MCF 10A (cell line): Measurements from ENCODE around the gene SMAD6. TPM values are rescaled to one million over a fixed set of nuclear protein-coding genes. Genes with fewer than 3 reads are reported as not detected.

ENCODE experiments used
- BruUV-seq: library from RNA; stranded (reverse); fragments of 400-500 nt; replicated peaks from 2 replicates; lab custom pipeline; 2021; lab: Mats Ljungman, UMichigan
- CTCF ChIA-PET: fragments of 300-600 bp; sonication (Branson Sonifier 250); formaldehyde crosslinking; extraction: SDS; loops from one replicate; lab custom pipeline; 2021; ENCODE audit warnings: antibody characterized with exemption, inconsistent platforms; lab: Yijun Ruan, JAX
- POLR2A ChIA-PET: fragments of 300-600, 350-650 bp; sonication (Branson Sonifier 250); formaldehyde crosslinking; extraction: SDS; loops from one replicate; lab custom pipeline; 2020; ENCODE audit warnings: antibody characterized with exemption, inconsistent platforms; lab: Yijun Ruan, JAX
- DNase-seq: peaks from one replicate; pipeline ENCODE4 v3.0.0-alpha.2; 2018; ENCODE audit not compliant: unreplicated experiment
- H3K27ac Mint-ChIP-seq: one replicate; pipeline ENCODE4 v1.8.0; 2022; ENCODE audit warnings: mild to moderate bottlenecking, low read depth, mixed read lengths; ENCODE audit not compliant: unreplicated experiment
- H3K27me3 Mint-ChIP-seq: one replicate; pipeline ENCODE4 v1.8.0; 2022; ENCODE audit warnings: mixed read lengths; ENCODE audit not compliant: insufficient read depth, unreplicated experiment
- H3K36me3 Mint-ChIP-seq: one replicate; pipeline ENCODE4 v1.8.0; 2022; ENCODE audit warnings: mild to moderate bottlenecking, moderate library complexity, mixed read lengths; ENCODE audit not compliant: insufficient read depth, unreplicated experiment
- H3K4me1 Mint-ChIP-seq: one replicate; pipeline ENCODE4 v1.8.0; 2022; ENCODE audit warnings: mixed read lengths; ENCODE audit not compliant: insufficient read depth, unreplicated experiment
- H3K4me3 Mint-ChIP-seq: one replicate; pipeline ENCODE4 v1.8.0; 2022; ENCODE audit warnings: mild to moderate bottlenecking, moderate library complexity, mixed read lengths; ENCODE audit not compliant: unreplicated experiment
- H3K9me3 Mint-ChIP-seq: one replicate; pipeline ENCODE4 v1.8.0; 2022; ENCODE audit warnings: mixed read lengths; ENCODE audit not compliant: unreplicated experiment
- intact Hi-C: fragments of 100-400 bp; cut with micrococcal nuclease; formaldehyde crosslinking; loops from 2 replicates; pipeline ENCODE4 v1.14.1; 2022
- total RNA-seq: library from RNA; stranded (reverse); gene quantifications from 2 replicates; pipeline ENCODE4 v1.2.3, GENCODE V29; 2022
- TF ChIP-seq, protein P1 (sequence below): fragments of 200-600 bp; IDR thresholded peaks from one replicate; pipeline ENCODE4 v1.8.0; 2022; ENCODE audit warnings: antibody characterized with exemption, mild to moderate bottlenecking; ENCODE audit not compliant: unreplicated experiment

SMAD6 gene
- total RNA-seq, 1 experiment from 2014 or later, result not detected

- H3K27ac Mint-ChIP-seq, result no peak overlapping the region
- no peaks in the 10 kb centered on the region for H3K27me3 Mint-ChIP-seq
- DNase-seq, result no peak
- H3K9me3 Mint-ChIP-seq, result no peaks in the 10 kb centered on the region
- peaks cover 14% of the 10 kb centered on the region for H3K4me1 Mint-ChIP-seq
- intact Hi-C loops, result no loop called here
- ChIA-PET POLR2A (no interaction called here), CTCF (interaction anchor here (0.9 to 1.4 kb wide), 2 partner anchors 127 to 154 kb away, joined by 4 to 5 read pairs; no protein-coding TSS in a partner anchor)
- no TSS peak for BruUV-seq
- H3K4me3 Mint-ChIP-seq, result no peak overlapping the region
- no peaks in the 10 kb centered on the region for H3K36me3 Mint-ChIP-seq
- TF ChIP-seq, protein P1, sequence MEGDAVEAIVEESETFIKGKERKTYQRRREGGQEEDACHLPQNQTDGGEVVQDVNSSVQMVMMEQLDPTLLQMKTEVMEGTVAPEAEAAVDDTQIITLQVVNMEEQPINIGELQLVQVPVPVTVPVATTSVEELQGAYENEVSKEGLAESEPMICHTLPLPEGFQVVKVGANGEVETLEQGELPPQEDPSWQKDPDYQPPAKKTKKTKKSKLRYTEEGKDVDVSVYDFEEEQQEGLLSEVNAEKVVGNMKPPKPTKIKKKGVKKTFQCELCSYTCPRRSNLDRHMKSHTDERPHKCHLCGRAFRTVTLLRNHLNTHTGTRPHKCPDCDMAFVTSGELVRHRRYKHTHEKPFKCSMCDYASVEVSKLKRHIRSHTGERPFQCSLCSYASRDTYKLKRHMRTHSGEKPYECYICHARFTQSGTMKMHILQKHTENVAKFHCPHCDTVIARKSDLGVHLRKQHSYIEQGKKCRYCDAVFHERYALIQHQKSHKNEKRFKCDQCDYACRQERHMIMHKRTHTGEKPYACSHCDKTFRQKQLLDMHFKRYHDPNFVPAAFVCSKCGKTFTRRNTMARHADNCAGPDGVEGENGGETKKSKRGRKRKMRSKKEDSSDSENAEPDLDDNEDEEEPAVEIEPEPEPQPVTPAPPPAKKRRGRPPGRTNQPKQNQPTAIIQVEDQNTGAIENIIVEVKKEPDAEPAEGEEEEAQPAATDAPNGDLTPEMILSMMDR, result no peak
Observed at GRCh38 chr15:66724732-66725463, 22.9 kb downstream of the SMAD6 start.

- no TSS peak for BruUV-seq
- Mint-ChIP-seq H3K9me3 (no peaks in the 10 kb centered on the region), H3K36me3 (no peaks in the 10 kb centered on the region), H3K4me3 (no peak overlapping the region), H3K27me3 (no peaks in the 10 kb centered on the region), H3K4me1 (peaks cover 14% of the 10 kb centered on the region), H3K27ac (no peak overlapping the region)
- TF ChIP-seq, protein P1, result no peak
- intact Hi-C loops, result no loop called here
- CTCF ChIA-PET, result interaction anchor here (0.9 kb wide), 1 partner anchor 155 kb away, joined by 4 read pairs; no protein-coding TSS in a partner anchor
- no peak for DNase-seq
- POLR2A ChIA-PET, result no interaction called here
Observed at GRCh38 chr15:66725464-66725785, 23.4 kb downstream of the SMAD6 start.

GRCh38 chr15:66726386-66726785 is 24.4 kb downstream of the SMAD6 start:
- intact Hi-C loops, result no loop called here
- Mint-ChIP-seq H3K4me3 (no peak overlapping the region), H3K9me3 (no peaks in the 10 kb centered on the region), H3K27ac (no peak overlapping the region), H3K27me3 (no peaks in the 10 kb centered on the region), H3K4me1 (peaks cover 13% of the 10 kb centered on the region), H3K36me3 (no peaks in the 10 kb centered on the region)
- CTCF ChIA-PET, result interaction anchor here (0.7 to 0.9 kb wide), 2 partner anchors 16 to 154 kb away, joined by 3 to 4 read pairs; no protein-coding TSS in a partner anchor
- POLR2A ChIA-PET, result interaction anchor here (0.6 kb wide), 1 partner anchor 117 kb away, joined by 4 read pairs; no protein-coding TSS in a partner anchor
- BruUV-seq, result no TSS peak
- DNase-seq, result no peak
- TF ChIP-seq, protein P1, result no peak

GRCh38 chr15:66729331-66729951 is 27.4 kb downstream of the SMAD6 start:
- TF ChIP-seq, protein P1, result no peak
- H3K4me1 Mint-ChIP-seq, result no peaks in the 10 kb centered on the region
- no TSS peak for BruUV-seq
- CTCF ChIA-PET, result interaction anchor here (0.6 kb wide), 1 partner anchor 1322 kb away, joined by 4 read pairs; no protein-coding TSS in a partner anchor
- DNase-seq, result no peak
- POLR2A ChIA-PET, result no interaction called here
- H3K27ac Mint-ChIP-seq, result no peak overlapping the region
- no peak overlapping the region for H3K4me3 Mint-ChIP-seq
- H3K36me3 Mint-ChIP-seq, result no peaks in the 10 kb centered on the region
- H3K9me3 Mint-ChIP-seq, result no peaks in the 10 kb centered on the region
- H3K27me3 Mint-ChIP-seq, result no peaks in the 10 kb centered on the region
- intact Hi-C loops, result no loop called here
